CD14-positive monocyte (primary cell): Measurements from ENCODE around the gene ITLN1. TPM values are rescaled to one million over a fixed set of nuclear protein-coding genes. Genes with fewer than 3 reads are reported as not detected.
A peak's percentile ranks its signal among the peaks of the same experiment; 100 is the strongest.
"Not testable (repeated sequence)": the region's sequence is repeated elsewhere in the genome, so short reads cannot be mapped to it uniquely, and the experiment has no call there.

Experiments used
- DNase-seq, 3 donors: peaks; one replicate each; pipeline ENCODE4 v3.0.0-alpha.2; 2011 to 2022
- H2AFZ ChIP-seq: 2 replicates; pipeline ENCODE4 v1.6.0; 2012; ENCODE audit warnings: mild to moderate bottlenecking, low read depth, low read length, inconsistent platforms; ENCODE audit not compliant: insufficient read depth, poor library complexity, severe bottlenecking
- H3K27ac ChIP-seq, 2 donors: 1 replicate in 1 of 2; 2 replicates in 1 of 2; pipeline ENCODE4 v1.5.1; 2012 to 2013; ENCODE audit warnings: low read length in 2 of 2, control low read depth in 1 of 2, inconsistent platforms in 1 of 2, low read depth in 1 of 2, mild to moderate bottlenecking in 1 of 2
- H3K27me3 ChIP-seq, 2 donors: one replicate each; pipeline versions ENCODE4 v1.6.0 to v1.6.1; 2011 to 2013; ENCODE audit warnings: low read length in 2 of 2; ENCODE audit not compliant: control insufficient read depth in 2 of 2, insufficient read depth in 2 of 2
- H3K36me3 ChIP-seq, 2 donors: replicated peaks in 1 of 2; 1 replicate in 1 of 2; 2 replicates in 1 of 2; pipeline versions ENCODE4 v1.5.1 to v1.6.1; 2012 to 2013; ENCODE audit warnings: low read length in 2 of 2, control low read depth in 1 of 2, inconsistent platforms in 1 of 2, mild to moderate bottlenecking in 1 of 2; ENCODE audit not compliant: insufficient read depth in 2 of 2, control insufficient read depth in 1 of 2
- H3K4me1 ChIP-seq, 2 donors: 1 replicate in 1 of 2; 2 replicates in 1 of 2; pipeline versions ENCODE4 v1.5.1 to v1.6.1; 2012 to 2013; ENCODE audit warnings: low read length in 2 of 2, control low read depth in 1 of 2, inconsistent platforms in 1 of 2, mild to moderate bottlenecking in 1 of 2, moderate library complexity in 1 of 2; ENCODE audit not compliant: insufficient read depth in 2 of 2, control insufficient read depth in 1 of 2
- H3K4me2 ChIP-seq: replicated peaks from 2 replicates; pipeline ENCODE3; 2012; ENCODE audit warnings: low read length, moderate library complexity, mild to moderate bottlenecking; ENCODE audit not compliant: poor library complexity, severe bottlenecking; ENCODE audit errors: extremely low read depth
- H3K4me3 ChIP-seq, 3 experiments: fragments of 200-600 bp in 1 of 3; sonication (generic) in 1 of 3; replicated peaks in 1 of 3; 1 replicate in 2 of 3; 2 replicates in 1 of 3; pipeline ENCODE4 v1.5.1; 2011 to 2013; ENCODE audit warnings: low read length in 3 of 3, mild to moderate bottlenecking in 3 of 3, control low read depth in 2 of 3, low read depth in 2 of 3, inconsistent platforms in 1 of 3, moderate library complexity in 1 of 3
- H3K79me2 ChIP-seq: 2 replicates; pipeline ENCODE4 v1.6.0; 2012; ENCODE audit warnings: mild to moderate bottlenecking, control low read depth, inconsistent platforms, low read length, moderate library complexity; ENCODE audit not compliant: insufficient read depth
- H3K9ac ChIP-seq: 2 replicates; pipeline ENCODE4 v1.6.0; 2017; ENCODE audit warnings: low read length, mild to moderate bottlenecking; ENCODE audit not compliant: insufficient read depth, poor library complexity, severe bottlenecking
- H3K9me3 ChIP-seq, 2 donors: replicated peaks in 1 of 2; 1 replicate in 1 of 2; 2 replicates in 1 of 2; pipeline versions ENCODE4 v1.5.1 to v1.6.1; 2012 to 2013; ENCODE audit warnings: low read length in 2 of 2, control low read depth in 1 of 2; ENCODE audit not compliant: control insufficient read depth in 1 of 2, insufficient read depth in 1 of 2
- H4K20me1 ChIP-seq: 2 replicates; pipeline ENCODE4 v1.6.0; 2012; ENCODE audit warnings: mild to moderate bottlenecking, low read length, control low read depth, moderate library complexity; ENCODE audit not compliant: insufficient read depth
- H3K27ac Mint-ChIP-seq, 7 donors: one replicate each; pipeline ENCODE4 v1.8.0; 2020; ENCODE audit warnings: mild to moderate bottlenecking in 7 of 7, mixed read lengths in 7 of 7, moderate library complexity in 6 of 7, inconsistent platforms in 2 of 7
- H3K27me3 Mint-ChIP-seq, 3 donors: one replicate each; pipeline ENCODE4 v1.8.0; 2021 to 2022; ENCODE audit warnings: low read depth in 3 of 3, mild to moderate bottlenecking in 3 of 3, mixed read lengths in 3 of 3, moderate library complexity in 3 of 3, inconsistent platforms in 1 of 3
- H3K36me3 Mint-ChIP-seq, 2 donors: one replicate each; pipeline ENCODE4 v1.8.0; 2020; ENCODE audit warnings: mixed read lengths in 2 of 2, inconsistent platforms in 1 of 2, mild to moderate bottlenecking in 1 of 2
- H3K4me1 Mint-ChIP-seq: one replicate; pipeline ENCODE4 v1.8.0; 2020; ENCODE audit warnings: mild to moderate bottlenecking, mixed read lengths
- H3K4me3 Mint-ChIP-seq, 2 donors: one replicate each; pipeline ENCODE4 v1.8.0; 2020; ENCODE audit warnings: mild to moderate bottlenecking in 2 of 2, mixed read lengths in 2 of 2, moderate library complexity in 1 of 2
- H3K9me3 Mint-ChIP-seq, 7 donors: one replicate each; pipeline ENCODE4 v1.8.0; 2020 to 2022; ENCODE audit warnings: mixed read lengths in 7 of 7, mild to moderate bottlenecking in 6 of 7, moderate library complexity in 6 of 7, inconsistent platforms in 2 of 7
- WGBS: methylation state at CpG from one replicate; pipeline ENCODE4 v1.1.5; 2013; ENCODE audit warnings: missing lambda C conversion rate; ENCODE audit not compliant: insufficient coverage; 5-methylcytosine and 5-hydroxymethylcytosine counted together
- intact Hi-C, 2 donors: fragments of 100-400 bp; cut with micrococcal nuclease; formaldehyde crosslinking; loops; one replicate each; pipeline versions ENCODE4 v1.15.0 to v1.15.1; 2023
- polyA minus RNA-seq: library from RNA; depleted of rRNA, polyadenylated mRNA; stranded (reverse); fragments of >200 nt; gene quantifications from 2 replicates; pipeline ENCODE4 v1.2.3, GENCODE V29; 2012
- polyA plus RNA-seq, 3 donors: library from polyadenylated mRNA; depleted of rRNA in 1 of 3; unstranded in 2 of 3; stranded (reverse) in 1 of 3; fragments of 300-500 nt in 2 of 3; fragments of >200 nt in 1 of 3; fragmentation: Illumina TruSeq in 2 of 3; gene quantifications; 1 replicate in 2 of 3; 2 replicates in 1 of 3; pipeline ENCODE4 v1.2.3, GENCODE V29; 2012 to 2021
- total RNA-seq, 12 experiments: library from RNA in 1 of 12; stranded (reverse) in 1 of 12; fragments of 120-200 nt in 1 of 12; gene quantifications; one replicate each; pipeline ENCODE4 v1.2.4 and lab custom pipeline; 2013 to 2026; ENCODE audit warnings: mixed read lengths in 6 of 12, inconsistent platforms in 1 of 12
- TF ChIP-seq, protein P1 (sequence below): fragments of 200-600 bp; IDR thresholded peaks from one replicate; pipeline ENCODE4 v1.8.0; 2022; ENCODE audit warnings: antibody characterized with exemption, mild to moderate bottlenecking

The ITLN1 gene
- total RNA-seq (2013), result 2.7 TPM
- polyA plus RNA-seq (1 to 10 TPM; 1.2 to 1.6 (median 1.3) TPM), polyA minus RNA-seq (0.69 and 3.7 TPM in 2 replicates), total RNA-seq (lab: John Stamatoyannopoulos, UW) (0 to 1.8 (median 0.90) reads per million in 11 experiments)

GRCh38 chr1:160885042-160885441 is at the start of gene ITLN1:
TSS of gene ITLN1 (minus strand) at chr1:160885180. CDS start at chr1:160884877, 303 bp downstream.
- no CpG with 5 or more reads among the region's 5 CpGs for WGBS

GRCh38 chr1:160933305-160933704 is 48.3 kb upstream of the ITLN1 start:
- H3K27ac ChIP-seq, H3K79me2 ChIP-seq, H3K9me3 ChIP-seq, H3K36me3 ChIP-seq, H4K20me1 ChIP-seq, H3K36me3 Mint-ChIP-seq, H3K27ac Mint-ChIP-seq, DNase-seq, H2AFZ ChIP-seq, intact Hi-C loops, H3K9ac ChIP-seq, H3K4me3 Mint-ChIP-seq, H3K4me3 ChIP-seq, H3K27me3 Mint-ChIP-seq, H3K27me3 ChIP-seq, H3K4me2 ChIP-seq: not testable (repeated sequence)
- peaks cover 2 to 13% (median 5%) of the 10 kb centered on the region in 7 donors for H3K9me3 Mint-ChIP-seq
- H3K4me1 ChIP-seq, result peaks cover 10 to 11% of the 10 kb centered on the region in 2 donors
- peaks cover 16% of the 10 kb centered on the region for H3K4me1 Mint-ChIP-seq
- 96% methylated on average over 16 of the region's 31 CpGs for WGBS

More at GRCh38 chr1:160885042-160885441, at the start of gene ITLN1:
- Histone ChIP-seq H3K4me1 (peaks cover 56 to 69% of the 10 kb centered on the region in 2 donors), H3K27ac (peak within 1 kb of the TSS; percentile 49 to 62), H3K4me2 (no peak within 1 kb of the TSS), H3K4me3 (no peak within 1 kb of the TSS), H4K20me1 (no peaks in the 10 kb centered on the region), H3K9me3 (no peaks in the 10 kb centered on the region), H3K27me3 (no peaks in the 10 kb centered on the region), H3K79me2 (no peaks in the 10 kb centered on the region), H3K36me3 (no peaks in the 10 kb centered on the region), H2AFZ (peak within 1 kb of the TSS; percentile 12), H3K9ac (no peak within 1 kb of the TSS)
- intact Hi-C loops, result loop anchor here in 1 of 2 donors (10.0 kb wide), 1 partner anchor 60 kb away; no protein-coding TSS in a partner anchor
- H3K4me1 Mint-ChIP-seq, result peaks cover 59% of the 10 kb centered on the region
- H3K9me3 Mint-ChIP-seq, result peaks cover 0 to 2% (median 0%) of the 10 kb centered on the region in 7 donors
- peak within 1 kb of the TSS; percentile 6 to 79 (median 68) for H3K27ac Mint-ChIP-seq
- H3K4me3 Mint-ChIP-seq, result peak within 1 kb of the TSS in 1 of 2 donors; percentile 21
- peaks cover 2 to 3% (median 2%) of the 10 kb centered on the region in 3 donors for H3K27me3 Mint-ChIP-seq
- DNase-seq, result no peak
- H3K36me3 Mint-ChIP-seq, result no peaks in the 10 kb centered on the region
- TF ChIP-seq, protein P1, sequence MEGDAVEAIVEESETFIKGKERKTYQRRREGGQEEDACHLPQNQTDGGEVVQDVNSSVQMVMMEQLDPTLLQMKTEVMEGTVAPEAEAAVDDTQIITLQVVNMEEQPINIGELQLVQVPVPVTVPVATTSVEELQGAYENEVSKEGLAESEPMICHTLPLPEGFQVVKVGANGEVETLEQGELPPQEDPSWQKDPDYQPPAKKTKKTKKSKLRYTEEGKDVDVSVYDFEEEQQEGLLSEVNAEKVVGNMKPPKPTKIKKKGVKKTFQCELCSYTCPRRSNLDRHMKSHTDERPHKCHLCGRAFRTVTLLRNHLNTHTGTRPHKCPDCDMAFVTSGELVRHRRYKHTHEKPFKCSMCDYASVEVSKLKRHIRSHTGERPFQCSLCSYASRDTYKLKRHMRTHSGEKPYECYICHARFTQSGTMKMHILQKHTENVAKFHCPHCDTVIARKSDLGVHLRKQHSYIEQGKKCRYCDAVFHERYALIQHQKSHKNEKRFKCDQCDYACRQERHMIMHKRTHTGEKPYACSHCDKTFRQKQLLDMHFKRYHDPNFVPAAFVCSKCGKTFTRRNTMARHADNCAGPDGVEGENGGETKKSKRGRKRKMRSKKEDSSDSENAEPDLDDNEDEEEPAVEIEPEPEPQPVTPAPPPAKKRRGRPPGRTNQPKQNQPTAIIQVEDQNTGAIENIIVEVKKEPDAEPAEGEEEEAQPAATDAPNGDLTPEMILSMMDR, result no peak
